Uterus (tissue), 4 donors: ENCODE data around the gene LAMB4. TPM values are rescaled to one million over a fixed set of nuclear protein-coding genes. Genes with fewer than 3 reads are reported as not detected.

ENCODE experiments used
- DNase-seq, 2 donors: peaks; one replicate each; pipeline ENCODE4 v3.0.0-alpha.2; 2019 to 2020
- H3K27ac ChIP-seq, 2 donors: fragments of 200-600 bp; sonication (generic); 1 replicate in 1 of 2; 2 replicates in 1 of 2; pipeline ENCODE4 v1.5.1; 2016 to 2018
- H3K27me3 ChIP-seq, 2 donors: fragments of 200-600 bp; sonication (generic); one replicate each; pipeline ENCODE4 v1.5.1; 2018 to 2019; ENCODE audit warnings: control low read depth in 1 of 2
- H3K36me3 ChIP-seq, 2 donors: fragments of 200-600 bp; sonication (generic); one replicate each; pipeline ENCODE4 v1.5.1; 2019; ENCODE audit warnings: control low read depth in 1 of 2
- H3K4me1 ChIP-seq, 2 donors: fragments of 200-600 bp; sonication (generic); one replicate each; pipeline ENCODE4 v1.5.1; 2018 to 2019; ENCODE audit warnings: control low read depth in 1 of 2
- H3K4me3 ChIP-seq, 2 donors: fragments of 200-600 bp; sonication (generic); 1 replicate in 1 of 2; 2 replicates in 1 of 2; pipeline ENCODE4 v1.5.1; 2018 to 2019; ENCODE audit warnings: mild to moderate bottlenecking in 1 of 2
- H3K9me3 ChIP-seq, 2 donors: fragments of 200-600 bp; sonication (generic); one replicate each; pipeline ENCODE4 v1.5.1; 2019; ENCODE audit warnings: control low read depth in 1 of 2
- POLR2A ChIP-seq, 2 donors: fragments of 450-650 bp; IDR thresholded peaks; one replicate each; pipeline ENCODE4 v1.6.1; 2016; ENCODE audit warnings: antibody characterized with exemption in 2 of 2, mild to moderate bottlenecking in 1 of 2, moderate library complexity in 1 of 2
- intact Hi-C: fragments of 100-400 bp; cut with DNase I; formaldehyde crosslinking; loops from one replicate; pipeline ENCODE4 v1.15.1; 2023; ENCODE audit warnings: low total_unique reads
- total RNA-seq, 4 donors: library from RNA; depleted of rRNA in 3 of 4; stranded (reverse); fragments of >200 nt in 3 of 4; gene quantifications; one replicate each; pipeline versions ENCODE4 v1.1.0 to v1.2.4, GENCODE V29; 2014 to 2023
- TF ChIP-seq, protein P1 (sequence below), 4 experiments: fragments of 200-600 bp in 2 of 4; fragments of 450-650 bp in 2 of 4; sonication (generic) in 2 of 4; IDR thresholded peaks; one replicate each; pipeline ENCODE4 v1.5.1; 2016 to 2019; ENCODE audit warnings: antibody characterized with exemption in 4 of 4, mild to moderate bottlenecking in 2 of 4, moderate library complexity in 1 of 4
- donor health status: DM: yes; HTN: yes; CAD: no.

LAMB4 gene
- total RNA-seq, 4 donors from 2014 or later, result 0.59 to 0.90 TPM; not detected in 2

DNA sequence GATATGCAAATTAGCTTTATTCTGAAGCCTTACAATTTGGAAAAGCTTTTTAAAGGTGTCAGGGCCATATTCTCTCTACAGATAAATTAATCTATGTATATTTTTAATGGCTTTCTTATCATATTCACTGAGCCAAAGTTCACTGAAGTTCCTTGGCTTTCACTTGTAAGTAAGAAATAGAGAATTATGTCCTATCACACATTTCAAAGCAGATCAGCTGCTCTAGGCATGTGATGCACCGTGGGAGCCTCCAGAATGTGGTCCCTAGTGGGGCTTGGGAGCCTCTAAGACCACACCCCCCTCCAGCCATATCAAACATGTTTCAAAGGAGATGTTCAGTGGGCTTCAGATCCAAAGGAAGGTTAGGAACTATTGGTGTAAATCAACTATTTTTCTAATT, 51.5 kb downstream of the LAMB4 start:
- Histone ChIP-seq H3K9me3 (peaks cover 0 to 5% of the 10 kb centered on the region in 2 donors), H3K27me3 (no peaks in the 10 kb centered on the region), H3K4me3 (no peak overlapping the region), H3K27ac (peak overlapping the region in 1 of 2 donors; percentile 1), H3K36me3 (no peaks in the 10 kb centered on the region), H3K4me1 (peaks cover 0 to 4% of the 10 kb centered on the region in 2 donors)
- TF ChIP-seq, protein P1, sequence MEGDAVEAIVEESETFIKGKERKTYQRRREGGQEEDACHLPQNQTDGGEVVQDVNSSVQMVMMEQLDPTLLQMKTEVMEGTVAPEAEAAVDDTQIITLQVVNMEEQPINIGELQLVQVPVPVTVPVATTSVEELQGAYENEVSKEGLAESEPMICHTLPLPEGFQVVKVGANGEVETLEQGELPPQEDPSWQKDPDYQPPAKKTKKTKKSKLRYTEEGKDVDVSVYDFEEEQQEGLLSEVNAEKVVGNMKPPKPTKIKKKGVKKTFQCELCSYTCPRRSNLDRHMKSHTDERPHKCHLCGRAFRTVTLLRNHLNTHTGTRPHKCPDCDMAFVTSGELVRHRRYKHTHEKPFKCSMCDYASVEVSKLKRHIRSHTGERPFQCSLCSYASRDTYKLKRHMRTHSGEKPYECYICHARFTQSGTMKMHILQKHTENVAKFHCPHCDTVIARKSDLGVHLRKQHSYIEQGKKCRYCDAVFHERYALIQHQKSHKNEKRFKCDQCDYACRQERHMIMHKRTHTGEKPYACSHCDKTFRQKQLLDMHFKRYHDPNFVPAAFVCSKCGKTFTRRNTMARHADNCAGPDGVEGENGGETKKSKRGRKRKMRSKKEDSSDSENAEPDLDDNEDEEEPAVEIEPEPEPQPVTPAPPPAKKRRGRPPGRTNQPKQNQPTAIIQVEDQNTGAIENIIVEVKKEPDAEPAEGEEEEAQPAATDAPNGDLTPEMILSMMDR (IDR thresholded peaks at IDR 0.05), result no peak
- no peak for TF ChIP-seq POLR2A (IDR thresholded peaks at IDR 0.05)
- no peak for DNase-seq
- intact Hi-C loops, result no loop called here

DNA sequence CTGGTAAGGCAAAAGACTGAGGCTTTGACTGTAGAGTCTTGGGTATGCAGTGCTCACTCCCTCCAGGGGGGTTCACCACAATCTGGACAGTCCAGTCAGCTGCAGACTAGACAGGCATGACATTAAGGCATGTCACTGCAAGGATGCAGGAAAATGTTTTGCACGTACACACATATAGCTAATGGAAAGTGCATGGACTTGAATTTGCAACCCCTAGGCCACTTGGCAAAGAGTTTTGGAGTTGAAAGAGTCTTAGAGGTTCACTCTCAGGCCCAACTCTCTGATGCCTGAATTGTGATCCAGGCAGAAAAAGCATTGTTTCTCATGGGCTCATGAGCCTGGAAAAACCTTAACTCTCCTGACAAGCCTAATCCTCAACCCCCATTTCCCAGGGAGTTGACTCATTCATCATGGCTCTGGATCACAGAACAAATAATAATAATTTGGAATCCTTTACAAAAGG, 51.9 kb downstream of the LAMB4 start:
- no peak for TF ChIP-seq POLR2A (IDR thresholded peaks at IDR 0.05)
- TF ChIP-seq, protein P1 (IDR thresholded peaks at IDR 0.05), result no peak
- Histone ChIP-seq H3K4me1 (peaks cover 0 to 4% of the 10 kb centered on the region in 2 donors), H3K36me3 (no peaks in the 10 kb centered on the region), H3K9me3 (peaks cover 0 to 5% of the 10 kb centered on the region in 2 donors), H3K27me3 (no peaks in the 10 kb centered on the region), H3K27ac (no peak overlapping the region), H3K4me3 (no peak overlapping the region)
- DNase-seq, result no peak
- intact Hi-C loops, result no loop called here

DNA sequence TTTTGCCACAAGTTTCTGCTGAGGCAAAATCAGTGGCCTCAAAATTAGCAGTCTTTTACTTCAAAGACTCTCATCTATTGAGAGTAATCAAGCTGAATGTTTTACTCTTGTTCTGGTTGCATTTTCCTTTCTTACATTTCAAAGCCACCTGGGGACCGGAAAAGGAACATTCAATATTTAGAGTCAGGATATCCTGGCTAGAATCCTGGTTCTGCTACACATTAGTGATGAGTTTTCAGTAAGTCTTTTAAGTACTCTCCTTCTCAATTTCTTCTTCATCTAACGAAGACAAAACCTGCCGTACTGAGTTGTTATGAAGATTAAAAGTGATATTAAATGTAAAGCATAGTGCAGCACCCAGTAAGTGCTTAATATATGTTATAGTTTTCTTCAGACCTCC, 52.5 kb downstream of the LAMB4 start:
- no peak overlapping the region for H3K27ac ChIP-seq
- no peak overlapping the region for H3K4me3 ChIP-seq
- intact Hi-C loops, result no loop called here

DNA sequence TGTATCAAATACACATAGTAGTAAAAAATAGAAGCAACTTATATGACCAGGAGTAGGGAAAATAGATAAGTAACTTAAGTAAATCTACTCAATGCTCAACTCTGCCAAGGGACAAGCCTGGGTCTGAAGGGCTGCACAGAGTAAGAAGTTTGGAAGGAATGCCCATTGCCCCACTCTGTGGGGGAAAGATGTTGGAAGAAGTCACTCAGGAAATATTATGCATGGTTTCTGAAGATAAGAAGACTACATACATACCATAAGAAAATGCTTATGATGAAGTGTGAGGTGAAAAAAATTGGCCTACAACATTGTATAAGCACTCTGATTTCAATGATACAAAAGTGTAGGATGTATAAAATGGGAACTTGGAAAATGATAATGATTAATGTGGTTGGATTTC, 54.0 kb downstream of the LAMB4 start:
- TF ChIP-seq, protein P1 (IDR thresholded peaks at IDR 0.05), result no peak
- TF ChIP-seq POLR2A (IDR thresholded peaks at IDR 0.05), result no peak
- intact Hi-C loops, result no loop called here
- Histone ChIP-seq H3K9me3 (peaks cover 0 to 2% of the 10 kb centered on the region in 2 donors), H3K36me3 (no peaks in the 10 kb centered on the region), H3K4me3 (no peak overlapping the region), H3K27me3 (no peaks in the 10 kb centered on the region), H3K27ac (no peak overlapping the region), H3K4me1 (peaks cover 0 to 4% of the 10 kb centered on the region in 2 donors)
- no peak for DNase-seq

More for the DNA sequence above, 52.5 kb downstream of the LAMB4 start:
- no peaks in the 10 kb centered on the region for H3K36me3 ChIP-seq
- TF ChIP-seq POLR2A (IDR thresholded peaks at IDR 0.05), result no peak
- TF ChIP-seq, protein P1 (IDR thresholded peaks at IDR 0.05), result no peak
- no peak for DNase-seq
- H3K4me1 ChIP-seq, result peaks cover 0 to 4% of the 10 kb centered on the region in 2 donors
- no peaks in the 10 kb centered on the region for H3K27me3 ChIP-seq
- H3K9me3 ChIP-seq, result peaks cover 0 to 5% of the 10 kb centered on the region in 2 donors

DNA sequence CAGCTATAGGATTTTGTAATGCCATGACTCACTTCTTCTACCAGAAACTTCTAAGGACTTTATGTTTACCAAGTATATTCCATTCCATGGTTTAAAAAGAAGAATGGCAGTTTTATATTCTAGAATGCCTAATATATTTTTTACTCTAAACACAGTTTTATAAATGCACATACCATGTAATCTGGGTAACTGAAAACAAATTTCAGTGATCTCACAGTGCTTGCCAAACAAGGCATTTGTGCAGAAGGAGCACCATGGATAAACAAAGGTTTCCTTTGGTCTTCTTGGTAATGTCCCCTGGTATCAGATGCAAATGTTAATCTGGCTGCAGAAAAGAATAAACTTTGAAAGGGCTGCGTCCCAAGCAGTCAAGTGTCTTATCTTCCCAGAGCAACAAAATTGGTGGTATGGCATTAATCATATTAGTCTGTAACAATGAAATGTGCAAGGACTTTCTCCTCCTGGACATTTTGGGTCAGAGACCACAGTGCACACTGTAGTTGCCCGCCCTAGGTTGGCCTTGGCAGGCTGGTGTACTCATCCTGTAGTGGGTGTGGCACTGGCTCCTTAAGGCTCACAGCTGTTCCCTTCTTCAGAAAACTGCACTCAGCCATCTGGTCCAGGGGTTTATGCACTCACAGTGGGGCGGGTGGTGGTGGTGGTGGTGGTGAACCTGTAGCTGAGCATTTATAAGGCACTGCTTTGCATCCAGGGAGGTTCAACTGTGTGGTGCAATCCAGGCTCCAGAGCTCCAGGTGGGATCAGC, 56.7 kb downstream of the LAMB4 start:
- H3K36me3 ChIP-seq, result no peaks in the 10 kb centered on the region
- no peak for TF ChIP-seq POLR2A (IDR thresholded peaks at IDR 0.05)
- TF ChIP-seq, protein P1 (IDR thresholded peaks at IDR 0.05), result no peak
- intact Hi-C loops, result no loop called here
- no peak overlapping the region for H3K4me3 ChIP-seq
- no peak overlapping the region for H3K27ac ChIP-seq
- no peaks in the 10 kb centered on the region for H3K27me3 ChIP-seq
- H3K9me3 ChIP-seq, result no peaks in the 10 kb centered on the region
- no peaks in the 10 kb centered on the region for H3K4me1 ChIP-seq
- no peak for DNase-seq
